Cardiac atrium fibroblast (primary cell): ENCODE results near the gene SLC13A3. TPM values are rescaled to one million over a fixed set of nuclear protein-coding genes. Genes with fewer than 3 reads are reported as not detected.

Experiments
- total RNA-seq: library from RNA; depleted of rRNA; stranded (reverse); fragments of >200 nt; gene quantifications from 2 replicates; pipeline ENCODE4 v1.2.3, GENCODE V29; 2015

Gene SLC13A3
- total RNA-seq, result 0.16 and 0.36 TPM in 2 replicates

GRCh38 chr20:46651091-46651962 is at the start of gene SLC13A3:
SLC13A3 (minus strand) TSS chr20:46651459; CDS start chr20:46651421, 38 bp downstream.

GRCh38 chr20:46689082-46689753 is 38.0 kb upstream of the SLC13A3 start, which contains the start of gene TP53RK:
TP53RK (minus strand) TSS chr20:46689444; CDS start chr20:46689414, 30 bp downstream.

GRCh38 chr20:46550461-46550860 is 100.8 kb downstream of the SLC13A3 start, which contains the start of gene OCSTAMP:
OCSTAMP (minus strand) TSS chr20:46550654; CDS start chr20:46550560, 94 bp downstream.

GRCh38 chr20:46512943-46513844 is 138.1 kb downstream of the SLC13A3 start, which contains the start of gene ZNF334:
ZNF334 (minus strand) TSS chr20:46513559; CDS start chr20:46512102, 1,457 bp downstream.

Other genes with a start within 250 kb of the SLC13A3 start
- 32.5 and 33.2 TPM in 2 replicates for gene ELMO2, start 244.8 kb downstream of the SLC13A3 start, total RNA-seq
- 2.6 and 2.9 TPM in 2 replicates for gene ZNF334, start 137.9 kb downstream of the SLC13A3 start, total RNA-seq
- not detected in 2 replicates for gene OCSTAMP, start 100.8 kb downstream of the SLC13A3 start, total RNA-seq
- gene TP53RK, start 38.0 kb upstream of the SLC13A3 start, total RNA-seq, result 13.3 and 17.7 TPM in 2 replicates
- gene SLC2A10, start 58.2 kb upstream of the SLC13A3 start, total RNA-seq, result 43.7 TPM in 2 replicates
- gene EYA2, start 243.4 kb upstream of the SLC13A3 start, total RNA-seq, result 3.6 and 4.2 TPM in 2 replicates